ENCODE results near the gene MTHFS. TPM values are rescaled to one million over a fixed set of nuclear protein-coding genes. Genes with fewer than 3 reads are reported as not detected.
"Not testable (repeated sequence)": the region's sequence is repeated elsewhere in the genome, so short reads cannot be mapped to it uniquely, and the experiment has no call there.

MTHFS gene
- total RNA-seq, 3 donors from 2014 or later (not counting 1 experiment from before 2014, with no cell fraction given): 7.0 to 10.8 (median 10.5) TPM

GRCh38 chr15:79918278-79918677 is 21.5 kb upstream of the MTHFS start:
- H3K36me3 ChIP-seq (ENCODE audit: control insufficient read depth, insufficient read depth, low read length): peaks cover 5% of the 10 kb centered on the region
- ATAC-seq: no peak
- Mint-ChIP-seq H3K9me3 (peaks cover 7 to 28% of the 10 kb centered on the region in 2 donors), H3K27ac (no peak overlapping the region), H3K36me3 (peaks cover 36% of the 10 kb centered on the region), H3K4me3 (no peak overlapping the region), H3K4me1 (peaks cover 19 to 25% of the 10 kb centered on the region in 2 donors), H3K27me3 (ENCODE audit: low read depth in 2 of 2) (no peaks in the 10 kb centered on the region)
- no peak overlapping the region for H3K27ac ChIP-seq (ENCODE audit: low read length)
- no peak for DNase-seq
- TF ChIP-seq CTCF (IDR thresholded peaks at IDR 0.05): no peak
- peaks cover 6% of the 10 kb centered on the region for H3K4me1 ChIP-seq (ENCODE audit: control insufficient read depth, insufficient read depth, low read length)
- H3K4me3 ChIP-seq (ENCODE audit: low read length): no peak overlapping the region
- peaks cover 57% of the 10 kb centered on the region for H3K9me3 ChIP-seq (ENCODE audit: control insufficient read depth, insufficient read depth, low read length)
- 84% methylated on average over 11 of the region's 11 CpGs for WGBS (ENCODE audit: insufficient coverage)
- intact Hi-C loops (cut with micrococcal nuclease): no loop called here
- no peaks in the 10 kb centered on the region for H3K27me3 ChIP-seq (ENCODE audit: control insufficient read depth, insufficient read depth, low read length)

GRCh38 chr15:79916502-79917132 is 19.8 kb upstream of the MTHFS start:
- Histone ChIP-seq H3K4me1 (ENCODE audit: control insufficient read depth, insufficient read depth, low read length) (no peaks in the 10 kb centered on the region), H3K4me3 (ENCODE audit: low read length) (no peak overlapping the region), H3K27me3 (ENCODE audit: control insufficient read depth, insufficient read depth, low read length) (no peaks in the 10 kb centered on the region), H3K27ac (ENCODE audit: low read length) (no peak overlapping the region), H3K36me3 (ENCODE audit: control insufficient read depth, insufficient read depth, low read length) (peaks cover 5% of the 10 kb centered on the region), H3K9me3 (ENCODE audit: control insufficient read depth, insufficient read depth, low read length) (peaks cover 53% of the 10 kb centered on the region)
- Mint-ChIP-seq H3K4me1 (peaks cover 5 to 10% of the 10 kb centered on the region in 2 donors), H3K4me3 (no peak overlapping the region), H3K27ac (no peak overlapping the region), H3K9me3 (peaks cover 7 to 27% of the 10 kb centered on the region in 2 donors), H3K27me3 (ENCODE audit: low read depth in 2 of 2) (no peaks in the 10 kb centered on the region), H3K36me3 (peaks cover 38% of the 10 kb centered on the region)
- intact Hi-C loops (cut with micrococcal nuclease): no loop called here
- WGBS (ENCODE audit: insufficient coverage): 100% methylated on average over 3 of the region's 3 CpGs
- ATAC-seq (no peak), DNase-seq (no peak)
- no peak for TF ChIP-seq CTCF (IDR thresholded peaks at IDR 0.05)

DNA sequence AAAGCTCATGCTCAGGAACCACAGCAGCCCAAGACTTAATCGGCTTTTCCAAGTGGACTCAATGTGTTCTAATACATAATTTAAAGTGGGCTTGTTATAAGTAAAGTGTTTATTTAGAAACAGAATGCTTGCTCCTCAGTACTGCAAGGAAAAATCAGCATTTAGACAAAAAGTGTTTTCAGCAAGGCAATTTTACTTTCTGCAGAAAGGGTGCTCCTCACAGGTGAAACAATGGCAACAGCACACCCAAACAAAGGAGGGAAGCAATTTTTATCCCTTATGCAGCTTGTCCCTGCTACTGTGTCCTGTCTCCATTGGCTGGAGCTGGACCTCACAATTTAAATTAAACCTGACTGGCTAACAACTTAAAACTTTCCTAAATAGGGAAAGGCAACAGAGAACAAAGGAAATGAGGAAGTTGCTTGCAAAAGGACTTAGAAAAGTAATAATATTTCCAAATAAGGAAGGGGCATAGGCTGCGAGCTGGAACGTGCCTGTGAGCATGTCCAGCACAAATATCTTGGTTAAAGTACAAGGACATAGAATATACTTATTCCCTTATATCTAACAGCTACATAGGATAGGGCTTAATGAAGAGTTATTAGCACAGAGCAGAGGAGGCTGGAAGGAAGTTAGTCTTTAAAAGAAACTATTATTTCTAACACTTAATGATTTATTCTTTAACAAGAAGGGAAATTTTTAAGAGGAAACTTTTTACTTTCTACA is 19.1 kb upstream of the MTHFS start:
- H3K4me3 ChIP-seq (ENCODE audit: low read length); H3K4me1 ChIP-seq (ENCODE audit: control insufficient read depth, insufficient read depth, low read length); intact Hi-C loops (cut with micrococcal nuclease); H3K27ac Mint-ChIP-seq; H3K27ac ChIP-seq (ENCODE audit: low read length); H3K4me1 Mint-ChIP-seq; H3K36me3 ChIP-seq (ENCODE audit: control insufficient read depth, insufficient read depth, low read length); H3K4me3 Mint-ChIP-seq; DNase-seq; ATAC-seq; H3K27me3 ChIP-seq (ENCODE audit: control insufficient read depth, insufficient read depth, low read length); H3K27me3 Mint-ChIP-seq (ENCODE audit: low read depth in 2 of 2): not testable (repeated sequence)
- 100% methylated on average over 1 of the region's 3 CpGs for WGBS (ENCODE audit: insufficient coverage)
- H3K9me3 ChIP-seq (ENCODE audit: control insufficient read depth, insufficient read depth, low read length): peaks cover 48% of the 10 kb centered on the region
- H3K36me3 Mint-ChIP-seq: peaks cover 32% of the 10 kb centered on the region
- H3K9me3 Mint-ChIP-seq: peaks cover 5 to 23% of the 10 kb centered on the region in 2 donors

GRCh38 chr15:79914728-79915127 is 17.9 kb upstream of the MTHFS start:
- Mint-ChIP-seq H3K27ac (no peak overlapping the region), H3K4me1 (peaks cover 0 to 5% of the 10 kb centered on the region in 2 donors), H3K4me3 (no peak overlapping the region), H3K36me3 (peaks cover 32% of the 10 kb centered on the region), H3K9me3 (peaks cover 5 to 23% of the 10 kb centered on the region in 2 donors), H3K27me3 (ENCODE audit: low read depth in 2 of 2) (no peaks in the 10 kb centered on the region)
- Histone ChIP-seq H3K4me1 (ENCODE audit: control insufficient read depth, insufficient read depth, low read length) (no peaks in the 10 kb centered on the region), H3K36me3 (ENCODE audit: control insufficient read depth, insufficient read depth, low read length) (peaks cover 3% of the 10 kb centered on the region), H3K4me3 (ENCODE audit: low read length) (no peak overlapping the region), H3K9me3 (ENCODE audit: control insufficient read depth, insufficient read depth, low read length) (peaks cover 40% of the 10 kb centered on the region), H3K27me3 (ENCODE audit: control insufficient read depth, insufficient read depth, low read length) (no peaks in the 10 kb centered on the region), H3K27ac (ENCODE audit: low read length) (no peak overlapping the region)
- ATAC-seq (no peak), DNase-seq (no peak)
- no peak for TF ChIP-seq CTCF (IDR thresholded peaks at IDR 0.05)
- intact Hi-C loops (cut with micrococcal nuclease): no loop called here

DNA sequence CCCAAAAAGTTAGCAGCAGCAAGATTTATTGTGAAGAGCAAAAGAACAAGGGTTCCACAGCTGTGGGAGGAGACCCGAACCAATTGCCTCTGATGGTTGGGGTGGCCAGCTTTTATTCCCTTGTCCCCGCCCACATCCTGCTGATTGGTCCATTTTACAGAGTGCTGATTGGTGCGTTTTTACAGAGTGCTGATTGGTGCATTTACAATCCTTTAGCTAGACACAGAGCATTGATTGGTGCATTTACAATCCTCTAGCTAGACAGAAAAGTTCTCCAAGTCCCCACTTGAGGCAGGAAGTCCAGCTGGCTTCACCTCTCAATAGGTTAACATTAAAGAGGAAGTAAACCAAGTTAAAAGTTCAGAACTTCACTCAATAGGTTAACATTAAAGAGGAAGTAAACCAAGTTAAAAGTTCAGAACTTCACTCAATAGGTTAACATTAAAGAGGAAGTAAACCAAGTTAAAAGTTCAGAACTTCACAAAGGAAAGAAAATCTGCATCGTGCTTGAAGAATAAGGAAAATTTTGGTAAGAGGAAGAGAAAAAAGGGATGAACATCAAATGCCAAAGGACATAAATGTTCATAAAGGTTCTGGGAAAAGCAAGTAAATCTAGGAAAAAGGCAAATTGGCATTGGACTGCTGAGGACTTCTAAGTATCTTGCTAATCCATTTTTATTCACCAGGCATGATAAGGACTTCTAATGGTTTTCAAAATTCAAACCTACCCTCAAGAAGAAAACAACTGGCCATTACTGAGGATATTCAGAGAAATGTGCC is 12.9 kb upstream of the MTHFS start:
- intact Hi-C loops (cut with micrococcal nuclease); ATAC-seq; H3K4me1 Mint-ChIP-seq; H3K27ac Mint-ChIP-seq; H3K4me3 ChIP-seq (ENCODE audit: low read length); DNase-seq; H3K4me3 Mint-ChIP-seq; H3K9me3 Mint-ChIP-seq; H3K36me3 ChIP-seq (ENCODE audit: control insufficient read depth, insufficient read depth, low read length); H3K9me3 ChIP-seq (ENCODE audit: control insufficient read depth, insufficient read depth, low read length); H3K36me3 Mint-ChIP-seq; H3K4me1 ChIP-seq (ENCODE audit: control insufficient read depth, insufficient read depth, low read length); H3K27me3 Mint-ChIP-seq (ENCODE audit: low read depth in 2 of 2); H3K27me3 ChIP-seq (ENCODE audit: control insufficient read depth, insufficient read depth, low read length); H3K27ac ChIP-seq (ENCODE audit: low read length): not testable (repeated sequence)
- 80% methylated on average over 4 of the region's 4 CpGs for WGBS (ENCODE audit: insufficient coverage)
